OCI-M2 (cell line): ENCODE measurements around the gene STK38L.

Source experiments
- DNase-seq: peaks from one replicate; lab custom pipeline; 2025; ENCODE audit not compliant: unreplicated experiment; lab: John Stamatoyannopoulos, UW

Gene STK38L

DNA sequence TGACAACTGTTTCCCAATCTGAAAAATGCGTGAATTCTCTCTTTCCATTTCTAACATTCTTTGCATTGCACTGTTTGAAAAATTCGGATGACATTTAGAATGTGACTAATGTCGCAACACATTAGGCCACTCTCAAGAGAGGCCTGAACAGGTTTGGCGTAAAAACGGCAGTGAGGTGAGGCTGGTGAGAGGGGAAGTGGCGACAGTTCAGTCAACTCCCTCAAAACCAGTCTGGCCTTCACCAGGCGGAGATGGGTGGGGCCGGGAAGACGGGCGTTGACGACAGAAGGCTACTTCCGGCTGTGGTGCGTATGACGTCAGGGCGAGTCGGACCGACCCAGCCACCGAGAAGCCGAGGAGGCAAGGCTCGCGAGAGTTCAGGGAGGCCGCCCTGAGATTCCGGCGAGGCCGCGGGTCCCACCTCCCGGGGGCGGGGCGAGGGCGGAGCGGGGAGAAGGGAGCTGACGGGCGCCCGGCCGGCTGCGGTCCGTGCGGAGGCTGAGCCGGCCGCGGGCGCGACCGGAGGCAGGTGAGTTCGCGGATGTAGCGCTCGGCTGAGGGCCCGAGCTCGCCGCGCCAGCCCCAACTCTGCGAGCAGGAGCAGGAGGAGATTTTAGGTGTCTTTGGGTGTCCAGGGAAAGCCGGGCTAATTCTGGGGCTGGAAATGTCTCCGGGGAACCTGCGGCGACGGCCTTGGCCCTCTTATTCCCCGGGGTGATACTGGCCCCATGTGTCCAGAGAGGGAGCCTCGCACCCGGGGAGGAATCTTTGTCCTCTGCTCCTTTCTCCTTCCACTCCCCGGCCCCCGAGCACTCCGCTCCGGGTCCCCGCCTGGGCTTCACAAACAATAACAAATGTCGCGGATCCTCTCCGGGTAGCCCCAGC lies at the start of gene STK38L:
Gene STK38L (plus strand): TSS at position 483 of the 885 bp plus-strand sequence. CDS start 53,435 bp downstream, outside the sequence.
- DNase-seq = no peak

DNA sequence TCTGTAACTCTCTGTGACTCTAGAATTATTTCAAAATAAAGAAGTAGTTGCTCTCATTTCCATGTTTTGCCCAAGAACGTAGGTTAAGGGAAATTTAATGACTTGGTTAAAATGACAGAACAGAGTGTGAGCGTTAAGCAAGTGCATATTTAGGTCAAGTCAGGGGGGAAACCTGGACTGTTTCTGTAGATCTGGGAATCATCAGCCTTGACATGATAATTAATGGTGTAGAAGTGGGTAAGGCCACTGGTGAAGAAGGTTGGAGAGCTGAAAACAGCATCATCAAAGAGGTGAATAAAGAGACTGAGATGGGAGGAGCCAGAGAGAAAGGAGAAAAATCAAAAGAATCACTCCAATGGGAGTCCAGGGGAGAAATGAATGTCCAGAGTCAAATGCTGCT lies 49.4 kb upstream of the STK38L start:
- no peak for DNase-seq

DNA sequence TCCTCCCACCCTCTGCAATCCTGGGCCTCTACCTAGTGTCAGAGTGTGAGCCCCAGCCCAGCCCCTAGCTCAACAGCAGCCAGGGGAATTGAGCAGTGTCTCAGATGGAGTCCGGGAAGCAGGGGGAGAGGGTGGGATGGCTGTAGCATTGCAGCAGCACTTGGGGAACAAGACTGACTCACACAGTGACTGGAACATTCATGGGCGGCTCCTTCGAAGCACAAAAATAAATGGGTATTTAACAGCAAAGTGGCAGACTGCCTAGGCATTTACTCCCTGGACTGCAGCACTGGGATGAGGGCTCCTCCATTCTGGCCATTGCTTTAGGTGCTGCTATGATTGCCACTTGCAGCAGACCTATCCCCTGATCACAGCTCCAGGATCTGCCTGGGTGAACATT lies 46.0 kb upstream of the STK38L start:
- DNase-seq = no peak

DNA sequence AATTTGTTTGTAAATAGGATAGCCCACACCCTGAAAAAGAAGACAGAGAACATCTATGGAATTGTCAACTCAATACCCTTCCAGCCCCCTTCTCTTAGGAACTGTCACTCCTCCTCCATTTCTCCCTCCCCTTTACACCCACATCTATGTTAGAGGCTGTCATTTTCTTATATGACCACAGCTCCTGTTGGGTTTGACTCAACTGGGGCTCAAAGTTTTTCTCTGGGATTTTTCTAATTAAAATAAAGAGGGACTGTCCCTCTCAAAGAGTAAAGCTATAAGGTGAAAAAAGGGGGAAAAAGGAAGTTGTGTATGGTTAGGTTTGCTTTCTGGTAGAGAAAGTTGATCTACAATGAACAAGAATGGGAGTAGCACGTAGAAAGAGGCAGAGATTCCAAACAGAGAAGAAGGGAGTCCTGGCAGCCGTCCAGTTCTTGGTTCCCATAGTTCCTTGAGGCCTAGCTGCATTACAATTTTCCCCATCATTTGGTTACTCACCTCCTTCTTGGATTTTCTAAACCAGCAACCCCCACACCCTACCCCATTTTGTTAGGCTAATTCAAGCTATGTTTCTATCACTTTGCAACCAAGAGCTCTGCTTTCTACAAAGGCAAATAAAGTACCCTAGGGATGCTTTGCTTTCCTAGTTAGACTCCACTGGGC lies 44.3 kb upstream of the STK38L start:
- no peak for DNase-seq

DNA sequence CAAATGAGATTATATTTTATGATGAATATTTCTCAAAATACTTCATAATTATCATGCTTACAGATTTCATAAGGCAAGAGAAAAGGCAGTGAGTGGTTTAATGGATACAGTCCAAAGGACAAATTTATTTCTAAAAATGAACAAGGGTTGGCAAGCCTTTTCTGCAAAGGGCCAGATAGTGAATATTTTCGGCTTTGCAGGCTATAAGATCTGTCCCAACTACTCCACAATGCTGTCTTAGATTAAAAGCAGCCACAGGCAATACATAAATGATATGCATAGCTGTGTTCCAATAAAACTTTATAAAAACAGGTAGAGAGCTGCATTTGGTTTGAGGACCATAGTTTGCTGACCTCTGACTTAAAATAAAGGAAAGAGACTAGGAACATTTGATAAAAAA lies 42.9 kb upstream of the STK38L start:
- DNase-seq = no peak

DNA sequence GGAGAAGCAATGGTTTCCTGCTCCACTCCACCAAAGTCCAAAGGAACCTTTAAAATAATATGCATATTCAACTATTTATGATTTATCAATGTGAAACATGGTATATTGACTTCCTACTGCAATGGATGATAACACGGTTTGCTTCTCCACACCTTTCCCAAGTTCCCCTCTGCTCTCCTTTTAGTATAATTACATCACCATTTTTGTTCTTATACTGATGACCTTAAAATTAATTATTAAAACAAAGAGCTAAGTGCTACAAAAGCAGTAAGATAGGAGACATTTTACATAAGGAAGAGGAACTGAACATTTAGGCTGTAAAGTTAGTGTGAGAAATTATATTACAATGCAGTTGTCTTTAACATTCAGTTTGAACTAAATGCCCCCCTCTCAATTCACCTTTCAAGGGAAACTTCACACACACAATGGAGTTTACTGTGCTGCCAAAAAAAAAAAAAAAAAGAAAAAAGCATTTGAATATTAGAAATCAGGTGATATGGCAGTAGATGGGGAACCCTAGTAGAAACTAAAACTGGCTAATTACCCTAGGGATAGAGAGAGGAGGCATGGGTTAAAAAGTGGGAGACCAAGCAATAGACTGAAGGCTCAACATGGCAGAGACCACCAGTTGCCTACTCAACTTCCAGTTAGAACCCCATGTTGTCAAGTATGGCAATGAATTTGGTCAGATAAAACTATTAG lies 37.1 kb upstream of the STK38L start:
- DNase-seq = no peak

DNA sequence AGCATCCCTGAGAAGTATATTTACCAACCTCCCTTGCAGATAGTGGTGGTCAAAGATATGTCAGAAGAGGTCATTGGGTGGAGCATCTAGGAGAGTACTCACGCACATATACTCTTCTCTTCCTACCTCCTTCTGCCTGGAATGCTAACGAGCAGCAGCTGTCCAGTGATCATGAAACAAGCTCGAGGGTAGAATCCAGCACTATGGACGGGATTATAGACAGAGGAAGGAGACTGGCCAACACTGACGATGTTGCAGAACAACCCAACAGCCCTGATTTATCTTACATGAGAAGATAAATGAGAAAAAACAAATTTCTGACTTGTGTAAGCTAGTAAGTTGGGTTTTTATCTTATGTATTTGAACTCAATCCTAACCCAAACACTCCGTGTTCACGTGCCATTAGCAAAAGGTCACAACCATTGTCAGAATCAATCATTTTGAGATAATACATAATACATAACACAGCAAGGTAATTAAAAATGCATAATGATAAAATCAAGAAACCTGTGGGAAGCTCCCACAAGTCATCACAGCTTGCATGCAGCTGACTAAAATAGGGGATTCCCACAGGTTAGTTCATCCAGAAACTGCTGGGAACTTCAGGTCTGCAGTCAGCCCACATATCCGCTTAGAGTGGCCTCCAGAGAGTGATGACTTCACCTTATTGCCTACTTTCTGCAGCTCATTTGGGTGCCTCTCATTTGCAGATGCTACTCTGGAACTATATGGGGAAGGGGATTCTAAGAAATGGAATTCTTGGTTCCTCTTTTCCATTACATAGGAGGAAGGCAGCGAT lies 36.3 kb upstream of the STK38L start:
- DNase-seq = no peak

DNA sequence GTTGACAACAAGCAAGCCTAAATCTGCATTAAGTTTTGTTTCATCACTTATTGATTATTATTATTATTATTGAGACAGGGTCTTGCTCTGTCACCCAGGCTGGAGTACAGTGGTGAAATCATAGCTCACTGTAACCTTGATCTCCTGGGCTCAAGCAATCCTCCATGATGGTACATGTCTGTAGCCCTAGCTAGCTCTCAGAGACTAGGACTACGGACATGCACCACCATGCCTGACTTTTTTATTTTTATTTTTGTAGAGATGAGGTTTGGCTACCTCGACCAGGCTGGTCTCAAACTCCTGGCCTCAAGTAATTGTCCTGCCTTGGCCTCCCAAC lies 35.7 kb upstream of the STK38L start:
- DNase-seq = no peak

DNA sequence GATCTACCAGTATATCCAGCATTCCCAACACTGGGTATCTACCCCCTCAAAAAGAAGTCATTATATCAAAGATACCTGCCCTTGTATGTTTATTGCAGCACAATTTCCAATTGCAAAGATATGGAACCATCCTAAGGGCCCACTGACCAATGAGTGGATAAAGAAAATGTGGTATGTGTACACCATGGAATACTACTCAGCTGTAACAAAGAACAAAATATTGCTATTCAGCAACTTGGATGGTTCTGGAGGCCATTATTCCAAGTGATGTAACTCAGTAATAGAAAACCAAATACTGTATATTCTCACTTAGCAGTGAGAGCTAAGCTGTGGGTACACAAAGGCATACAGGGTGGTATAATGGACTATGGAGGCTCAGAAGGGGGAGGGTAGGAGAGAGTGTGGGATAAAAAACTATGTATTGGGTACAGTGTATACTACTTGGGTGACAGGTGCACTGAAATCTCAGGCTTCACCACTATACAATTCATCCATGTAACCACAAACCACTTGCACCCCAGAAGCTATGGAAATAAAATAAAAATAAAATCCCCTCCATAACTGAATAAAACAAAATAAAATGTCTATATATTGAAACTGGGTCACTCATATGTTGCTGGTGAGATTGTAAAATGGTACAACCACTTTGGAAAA lies 34.7 kb upstream of the STK38L start:
- no peak for DNase-seq

DNA sequence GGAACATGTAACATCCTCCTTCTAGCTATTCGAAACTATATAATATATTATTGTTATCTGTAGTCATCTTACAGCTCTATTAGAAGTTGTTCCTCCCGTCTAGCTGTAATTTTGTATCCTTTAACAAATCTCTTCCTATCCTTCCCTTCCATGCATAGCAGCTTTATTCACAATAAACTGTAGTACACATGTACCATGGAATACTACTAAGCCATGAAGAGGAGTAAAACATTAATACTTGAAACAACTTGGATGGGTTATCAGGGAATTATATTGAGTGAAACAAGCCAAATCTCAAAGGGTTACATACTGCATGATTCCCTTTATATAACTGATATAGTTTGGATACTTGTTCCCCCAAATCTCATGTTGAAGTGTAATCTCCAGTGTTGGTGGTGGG lies 33.9 kb upstream of the STK38L start:
- no peak for DNase-seq

DNA sequence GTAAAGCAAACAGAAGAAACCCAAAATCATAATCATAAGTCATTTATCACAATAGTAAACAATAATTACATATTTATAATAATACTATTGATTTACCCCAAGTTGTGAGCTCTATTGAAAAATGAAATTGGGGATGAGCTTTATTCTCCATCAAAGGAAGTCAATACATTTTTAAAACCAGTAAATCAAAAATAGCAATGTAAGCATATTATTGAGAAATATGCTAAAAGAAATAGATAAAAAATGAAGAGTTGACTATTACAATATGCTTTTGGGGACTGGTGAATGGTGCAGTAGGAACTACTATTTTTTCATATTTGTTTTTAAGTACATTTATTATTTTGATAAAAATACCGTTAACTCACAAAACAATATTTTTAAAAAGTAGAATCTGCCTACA lies 31.2 kb upstream of the STK38L start:
- no peak for DNase-seq

DNA sequence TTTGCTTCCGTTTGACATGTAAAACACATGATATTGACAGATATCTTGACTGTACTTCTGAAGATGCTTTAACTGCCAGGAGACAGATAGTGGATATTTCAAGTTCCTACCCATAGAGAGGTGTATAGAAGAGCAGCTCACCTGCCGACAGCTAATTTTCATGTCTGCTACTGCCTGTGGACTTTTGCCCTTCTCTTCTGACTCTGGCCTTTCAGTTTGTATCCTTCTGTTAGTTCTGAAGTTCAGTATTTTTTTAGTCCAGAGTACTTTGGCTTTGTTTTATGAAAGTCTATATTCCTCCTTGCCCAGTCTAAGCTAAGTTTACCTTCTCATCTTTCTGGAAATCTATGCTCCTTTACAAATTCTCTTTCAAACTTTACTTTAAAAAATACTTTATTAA lies 30.8 kb upstream of the STK38L start:
- DNase-seq = no peak

DNA sequence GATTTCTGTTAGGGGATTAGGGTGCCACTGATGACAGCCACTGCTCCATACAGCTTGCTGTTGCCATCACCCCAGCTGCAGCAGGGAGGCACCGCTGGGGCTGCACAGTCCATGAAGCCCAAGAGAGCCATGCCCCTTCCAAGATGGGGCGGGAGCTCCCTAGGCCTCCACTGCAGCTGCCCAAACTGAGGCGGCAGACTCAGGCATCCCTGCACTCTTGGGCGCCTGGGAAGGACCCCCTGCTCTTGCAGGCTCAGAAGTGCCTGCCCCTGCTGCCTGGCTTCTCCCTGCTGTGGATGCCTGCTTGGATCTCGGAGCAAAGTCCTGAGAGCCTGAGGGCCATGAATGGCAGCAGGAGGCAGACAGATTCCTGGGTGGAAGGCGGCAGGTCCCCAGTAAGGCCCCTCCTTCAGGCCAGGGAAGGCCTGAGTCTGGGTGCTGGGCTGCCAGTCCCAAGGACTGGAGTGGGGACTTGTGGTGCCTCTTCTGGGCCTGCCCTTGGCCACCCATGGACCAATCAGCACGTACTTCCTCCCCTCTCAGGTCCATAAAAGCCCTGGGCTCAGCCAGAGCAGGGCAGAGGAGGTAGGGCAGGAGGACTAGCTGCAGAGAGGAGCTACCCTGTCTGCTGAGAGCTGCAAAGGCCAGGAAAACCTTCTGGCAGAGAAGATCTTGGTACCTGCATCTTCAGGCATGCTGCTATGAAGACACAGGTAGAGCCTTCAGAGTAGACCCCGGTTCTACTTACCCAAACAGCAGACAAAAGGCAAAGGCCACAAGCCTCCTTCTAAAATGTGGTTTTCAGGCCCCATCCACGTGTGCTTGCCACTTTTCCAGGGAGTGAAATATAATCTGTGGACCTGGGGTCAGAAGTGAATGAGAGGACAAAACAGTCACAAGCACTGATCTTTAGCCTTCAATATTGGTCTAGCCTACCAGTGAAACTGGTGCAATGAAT lies 30.0 kb upstream of the STK38L start:
- DNase-seq = no peak

DNA sequence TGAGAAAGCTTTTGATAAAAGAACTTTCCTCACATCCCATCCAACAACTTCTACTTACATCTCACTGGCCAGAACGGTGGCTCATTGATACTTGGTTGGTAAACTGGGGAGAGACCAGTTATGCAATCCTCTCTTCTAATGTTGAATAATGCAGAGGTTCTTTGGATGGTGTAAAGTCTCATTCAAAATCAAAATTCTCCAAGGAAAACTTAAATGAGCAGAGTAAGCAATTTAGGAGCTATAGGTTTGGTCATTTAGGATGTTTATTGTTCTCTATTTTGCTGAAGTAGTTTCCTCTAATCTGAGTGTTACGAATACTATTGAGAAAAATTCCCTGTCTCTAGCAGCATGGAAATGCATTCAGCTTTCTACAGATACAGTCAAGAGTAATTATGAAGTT lies 26.5 kb upstream of the STK38L start:
- DNase-seq = no peak

DNA sequence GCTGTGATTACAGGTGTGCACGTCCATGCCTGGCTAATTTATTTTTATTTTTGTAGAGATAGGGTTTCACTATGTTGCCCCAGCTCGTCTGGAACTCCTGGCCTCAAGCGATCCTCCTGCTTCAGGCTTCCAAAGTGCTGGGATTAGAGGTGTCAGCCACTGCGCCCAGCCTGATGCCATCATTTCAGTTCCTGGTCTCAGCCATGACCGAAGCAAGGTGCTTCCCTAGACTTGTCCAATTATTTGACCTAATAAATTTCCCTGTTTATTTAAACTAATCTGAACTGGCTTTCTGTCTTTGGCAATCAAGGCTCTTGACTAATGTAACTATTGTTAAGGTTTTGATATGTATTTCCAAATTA lies 24.4 kb upstream of the STK38L start:
- no peak for DNase-seq

DNA sequence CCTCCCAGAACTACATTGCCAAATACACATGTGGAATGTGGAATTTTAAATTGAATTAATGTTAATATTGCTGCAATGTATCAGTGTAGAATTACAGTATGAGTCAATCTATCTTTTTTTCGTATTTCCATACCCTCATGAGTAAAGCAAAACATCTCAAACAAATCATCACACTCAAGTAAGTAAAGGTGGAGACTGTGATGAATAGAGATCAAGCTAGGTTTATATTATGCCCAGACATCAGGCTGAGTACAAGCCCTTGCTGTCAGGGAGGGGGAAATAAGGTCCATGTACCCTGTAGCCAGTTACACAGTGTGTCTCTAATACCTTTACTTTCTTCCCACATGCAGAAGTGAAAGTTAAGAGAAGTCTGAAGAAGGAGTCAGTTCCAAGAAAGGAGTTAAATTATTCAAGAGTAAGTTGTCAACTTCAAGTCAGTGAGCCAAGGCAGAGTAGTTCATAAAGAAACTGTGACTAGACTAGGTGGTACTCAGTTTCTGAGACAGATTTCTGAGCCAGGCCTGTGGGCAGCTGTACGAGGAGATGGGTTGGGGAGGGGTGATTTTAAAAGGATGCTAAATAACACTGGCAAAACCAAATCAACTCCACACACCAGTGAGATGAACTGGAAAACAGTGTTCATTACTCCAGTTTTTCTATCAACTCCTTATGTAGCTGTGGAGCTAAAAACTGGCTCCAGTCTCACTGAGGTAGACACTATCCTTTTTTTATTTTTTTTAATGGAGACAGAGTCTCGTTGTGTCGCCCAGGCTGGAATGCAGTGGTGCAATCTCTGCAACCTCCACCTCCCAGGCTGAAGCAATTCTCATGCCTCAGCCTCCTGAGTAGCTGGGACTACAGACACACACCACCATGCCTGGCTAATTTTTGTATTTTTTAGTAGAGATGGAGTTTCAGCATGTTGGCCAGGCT lies 23.8 kb upstream of the STK38L start:
- DNase-seq = no peak

DNA sequence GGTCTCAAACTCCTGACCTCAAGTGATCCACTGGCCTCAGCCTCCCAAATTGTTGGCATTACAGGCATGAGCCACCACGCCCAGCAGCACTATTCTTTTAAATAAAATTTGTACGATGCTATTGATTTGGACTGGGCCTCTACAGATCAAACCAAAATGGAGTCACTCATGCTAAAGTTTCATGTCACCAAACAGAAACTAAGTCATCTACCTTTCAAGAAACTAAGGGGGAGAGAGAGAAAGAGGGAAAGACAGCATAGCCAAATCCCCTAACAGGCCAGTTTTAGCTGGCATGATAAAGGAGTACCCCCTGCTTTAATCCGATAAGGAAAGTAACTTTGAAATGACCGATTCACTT lies 23.1 kb upstream of the STK38L start:
- no peak for DNase-seq

DNA sequence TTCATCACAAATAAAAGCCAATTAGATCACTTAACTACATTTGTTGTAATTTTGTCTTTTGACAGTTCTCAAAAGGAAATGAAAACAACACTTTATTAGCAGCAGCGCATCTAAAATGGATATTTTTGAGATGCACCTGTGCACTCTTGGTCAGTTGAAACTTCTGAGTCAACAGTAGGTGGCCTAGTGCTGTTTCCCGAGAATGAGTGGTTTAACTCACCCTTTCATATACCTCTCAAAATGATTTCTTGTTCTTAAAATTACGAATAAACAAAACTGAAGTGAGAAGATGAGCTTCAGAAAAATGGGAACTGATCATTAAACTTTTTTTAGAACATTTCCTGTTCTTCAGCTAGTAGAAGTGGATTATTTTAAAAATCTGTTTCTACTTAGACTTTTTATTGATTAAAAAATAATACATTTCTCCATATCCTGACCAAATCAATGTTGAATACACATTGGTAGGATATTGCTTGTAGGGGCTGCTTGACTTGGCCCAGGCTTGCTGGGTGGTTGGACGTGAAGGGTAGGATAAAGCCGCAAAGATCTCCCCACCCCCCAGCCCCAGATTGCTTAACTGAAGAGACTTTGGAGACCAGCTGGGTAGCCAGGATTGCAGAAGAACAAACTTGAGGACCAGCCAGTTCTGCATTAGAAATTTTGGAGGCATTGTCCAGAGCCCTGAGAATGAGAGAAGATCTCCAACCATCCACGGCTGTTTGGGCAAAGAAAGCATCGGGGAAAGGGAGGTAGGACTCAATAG lies 22.3 kb upstream of the STK38L start:
- DNase-seq = no peak
